Neutrophil (primary cell): ENCODE results near the gene NFAM1.

Experiments
- H3K27ac ChIP-seq: fragments of 200-600 bp; sonication (generic); 2 replicates; pipeline ENCODE4 v1.5.1; 2016; ENCODE audit warnings: mild to moderate bottlenecking, moderate library complexity
- H3K27me3 ChIP-seq: fragments of 200-600 bp; sonication (generic); 2 replicates; pipeline ENCODE4 v1.6.0; 2016; ENCODE audit warnings: mild to moderate bottlenecking
- H3K36me3 ChIP-seq: fragments of 200-600 bp; sonication (generic); 2 replicates; pipeline ENCODE4 v1.5.1; 2017
- H3K4me1 ChIP-seq, 2 experiments: fragments of 200-600 bp in 1 of 2; sonication (generic) in 1 of 2; 1 replicate in 1 of 2; 2 replicates in 1 of 2; pipeline versions ENCODE4 v1.5.1 to v1.6.1; 2013 to 2016; ENCODE audit warnings: low read depth in 1 of 2, low read length in 1 of 2, mild to moderate bottlenecking in 1 of 2, moderate library complexity in 1 of 2; ENCODE audit not compliant: control insufficient read depth in 1 of 2, insufficient read depth in 1 of 2
- H3K4me3 ChIP-seq, 2 experiments: fragments of 200-600 bp in 1 of 2; sonication (generic) in 1 of 2; 1 replicate in 1 of 2; 2 replicates in 1 of 2; pipeline ENCODE4 v1.5.1; 2013 to 2016; ENCODE audit warnings: low read depth in 1 of 2, low read length in 1 of 2, mild to moderate bottlenecking in 1 of 2, moderate library complexity in 1 of 2
- H3K9me3 ChIP-seq: fragments of 200-600 bp; sonication (generic); 2 replicates; pipeline ENCODE4 v1.5.1; 2016
- CTCF ChIP-seq: fragments of 200-600 bp; sonication (generic); IDR thresholded peaks from 2 replicates; pipeline ENCODE4 v1.5.1; 2016; ENCODE audit warnings: antibody characterized with exemption

NFAM1 gene

DNA sequence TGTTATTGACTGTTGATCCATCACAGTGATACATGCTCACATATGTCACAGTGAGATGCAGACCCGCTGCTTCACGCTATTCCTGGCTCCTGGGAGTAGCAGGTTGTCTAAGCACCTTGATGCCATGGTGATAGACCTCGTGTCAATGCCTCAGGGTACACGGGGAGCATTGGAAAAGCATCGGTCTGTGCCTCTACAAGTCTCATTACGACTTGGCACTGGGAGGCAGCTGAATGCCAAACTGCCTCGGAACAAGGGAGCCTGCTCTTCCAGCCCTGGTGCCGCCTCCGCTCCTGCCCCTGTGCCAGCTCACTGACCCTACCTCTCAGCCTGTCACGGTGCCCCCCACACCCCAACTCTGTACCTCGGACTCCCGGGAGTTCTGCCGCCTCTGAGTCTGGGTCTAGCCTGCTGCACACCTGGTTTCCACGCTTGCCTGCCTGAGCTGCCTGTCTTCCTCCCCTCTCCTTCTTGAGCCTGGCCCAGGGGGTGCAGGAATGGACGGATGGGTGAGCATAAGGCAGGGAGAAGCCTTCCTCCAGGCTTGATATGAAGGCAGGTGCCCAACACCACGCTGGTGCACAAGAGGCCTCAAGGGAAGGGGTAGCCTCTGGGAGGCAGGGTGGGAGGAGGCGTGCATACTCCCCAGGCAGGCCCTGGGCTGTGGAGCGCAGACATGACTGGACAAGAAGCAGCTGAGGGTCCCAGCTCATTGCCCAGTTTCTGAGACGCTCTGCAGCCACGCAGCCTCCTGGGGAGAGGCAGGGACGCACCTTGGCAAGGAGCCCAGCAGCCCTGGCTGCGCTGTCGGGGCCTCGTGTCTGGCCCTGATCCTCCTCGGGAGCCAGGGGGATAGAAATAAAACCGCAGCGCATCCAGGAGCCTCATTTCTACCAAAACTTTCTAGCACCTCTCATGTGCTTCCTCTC lies 1.8 kb upstream of the NFAM1 start:
- peak overlapping the region; percentile 99 for H3K27ac ChIP-seq
- peaks cover 81 to 91% of the 10 kb centered on the region in 2 experiments for H3K4me1 ChIP-seq
- TF ChIP-seq CTCF: no peak
- no peaks in the 10 kb centered on the region for H3K9me3 ChIP-seq
- H3K27me3 ChIP-seq: no peaks in the 10 kb centered on the region
- H3K36me3 ChIP-seq: peaks cover 9% of the 10 kb centered on the region
- H3K4me3 ChIP-seq: peak overlapping the region; percentile 61 to 100

- TF ChIP-seq CTCF: no peak
- peaks cover 81 to 91% of the 10 kb centered on the region in 2 experiments for H3K4me1 ChIP-seq
- H3K36me3 ChIP-seq: peaks cover 21% of the 10 kb centered on the region
- H3K9me3 ChIP-seq: no peaks in the 10 kb centered on the region
- H3K27me3 ChIP-seq: no peaks in the 10 kb centered on the region
- peak overlapping the region; percentile 95 to 100 for H3K4me3 ChIP-seq
- peak overlapping the region; percentile 99 for H3K27ac ChIP-seq
Observed at GRCh38 chr22:42432818-42433217, 615 bp upstream of the NFAM1 start.

DNA sequence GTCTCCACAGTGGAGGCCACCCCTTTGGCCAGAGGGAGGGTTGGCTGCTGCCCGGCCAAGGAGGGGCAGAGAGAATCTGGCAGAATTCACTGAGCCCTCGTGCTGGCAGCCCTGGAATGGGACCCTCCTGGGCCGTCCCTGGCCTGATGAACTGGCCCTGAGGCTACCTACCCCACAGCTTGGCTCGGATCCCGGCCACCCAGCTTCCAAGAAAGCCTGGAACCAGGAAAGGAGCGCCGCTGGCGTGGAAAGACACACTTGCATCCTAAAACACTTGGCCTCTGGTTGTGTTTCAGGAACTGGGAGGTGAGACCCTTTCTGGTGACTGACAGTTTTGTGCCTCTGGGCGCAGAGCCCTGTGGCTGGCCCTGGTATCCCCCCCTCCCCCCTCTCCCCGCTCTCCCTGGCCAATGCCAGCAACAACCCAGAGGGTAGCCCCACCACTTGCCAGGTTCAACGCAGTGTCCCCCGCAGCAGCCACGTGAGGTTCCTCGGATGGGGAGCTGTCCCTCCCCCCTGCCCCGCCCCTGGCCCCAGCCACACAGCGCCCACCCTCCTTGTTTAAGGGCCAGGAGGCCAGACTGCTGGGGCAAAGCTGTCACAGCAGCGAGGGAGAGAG lies 693 bp downstream of the NFAM1 start:
- peak overlapping the region; percentile 99 for H3K27ac ChIP-seq

GRCh38 chr22:42430528-42431125 lies 1.6 kb downstream of the NFAM1 start:
- Histone ChIP-seq H3K36me3 (peaks cover 42% of the 10 kb centered on the region), H3K4me3 (peak overlapping the region; percentile 95 to 100), H3K4me1 (peaks cover 81 to 91% of the 10 kb centered on the region in 2 experiments), H3K27me3 (no peaks in the 10 kb centered on the region), H3K27ac (peak overlapping the region; percentile 99), H3K9me3 (no peaks in the 10 kb centered on the region)
- TF ChIP-seq CTCF: no peak

More for the DNA sequence above, 693 bp downstream of the NFAM1 start:
- Histone ChIP-seq H3K9me3 (no peaks in the 10 kb centered on the region), H3K4me1 (peaks cover 81 to 91% of the 10 kb centered on the region in 2 experiments), H3K27me3 (no peaks in the 10 kb centered on the region), H3K4me3 (peak overlapping the region; percentile 95 to 100), H3K36me3 (peaks cover 34% of the 10 kb centered on the region)
- no peak for TF ChIP-seq CTCF

- no peak for TF ChIP-seq CTCF
- Histone ChIP-seq H3K4me1 (peaks cover 70 to 86% of the 10 kb centered on the region in 2 experiments), H3K4me3 (peak overlapping the region in 1 of 2 experiments; percentile 95), H3K27me3 (no peaks in the 10 kb centered on the region), H3K9me3 (no peaks in the 10 kb centered on the region), H3K36me3 (peaks cover 46% of the 10 kb centered on the region), H3K27ac (peak overlapping the region; percentile 99)
Observed at GRCh38 chr22:42428760-42429159, 3.4 kb downstream of the NFAM1 start.
